Stimulated activated CD4-positive, alpha-beta T cell treated with anti-CD3 and anti-CD28 coated beads, Interleukin-12 subunit alpha, Interleukin-12 subunit beta, amount 100 ng/mL, for 24 hours (primary cell): ENCODE measurements around the gene DNM3.

Source experiments
- DNase-seq, 2 experiments: peaks; one replicate each; pipeline ENCODE4 v3.0.0-alpha.2; 2020; ENCODE audit warnings: low read depth in 2 of 2

The DNM3 gene

DNA sequence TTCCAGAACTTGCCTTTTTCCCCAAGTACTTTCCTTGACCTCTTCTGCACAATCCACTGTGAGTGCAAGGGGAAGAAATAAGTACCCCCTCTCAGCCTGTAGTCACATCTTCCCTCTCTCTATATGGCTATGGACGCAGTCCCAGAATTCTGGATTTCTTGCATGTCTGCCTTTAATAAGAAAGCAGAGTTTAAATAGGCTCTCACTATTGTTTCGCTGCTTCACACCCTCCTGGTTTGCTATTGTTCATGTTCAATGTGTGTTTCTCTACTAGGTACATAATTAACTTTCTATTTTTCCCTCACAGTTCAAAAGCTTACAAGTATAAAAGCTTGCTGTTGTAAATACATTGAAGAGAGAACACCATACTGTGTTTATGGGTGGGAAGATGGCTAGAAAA lies 397.7 kb downstream of the DNM3 start:
- no peak for DNase-seq

DNA sequence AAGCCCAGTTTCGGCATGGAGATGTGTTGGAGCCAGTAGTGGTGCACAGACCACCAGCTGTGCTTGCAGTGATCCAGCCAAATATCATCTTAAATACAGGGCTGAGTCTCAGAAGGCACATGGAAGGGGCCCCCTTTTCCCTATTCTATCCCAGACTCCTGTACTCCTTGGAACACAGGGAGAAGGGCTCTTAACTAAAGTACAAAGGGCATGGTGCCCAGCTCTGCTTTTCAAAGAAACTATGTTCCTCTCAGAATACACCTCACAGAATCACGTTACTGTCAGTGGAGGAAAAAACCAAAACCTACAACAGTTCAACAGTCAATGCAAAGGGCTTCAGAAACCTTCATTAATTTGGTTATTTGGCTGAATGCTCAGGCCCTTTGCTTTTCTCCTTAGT lies 398.6 kb downstream of the DNM3 start:
- DNase-seq: no peak

DNA sequence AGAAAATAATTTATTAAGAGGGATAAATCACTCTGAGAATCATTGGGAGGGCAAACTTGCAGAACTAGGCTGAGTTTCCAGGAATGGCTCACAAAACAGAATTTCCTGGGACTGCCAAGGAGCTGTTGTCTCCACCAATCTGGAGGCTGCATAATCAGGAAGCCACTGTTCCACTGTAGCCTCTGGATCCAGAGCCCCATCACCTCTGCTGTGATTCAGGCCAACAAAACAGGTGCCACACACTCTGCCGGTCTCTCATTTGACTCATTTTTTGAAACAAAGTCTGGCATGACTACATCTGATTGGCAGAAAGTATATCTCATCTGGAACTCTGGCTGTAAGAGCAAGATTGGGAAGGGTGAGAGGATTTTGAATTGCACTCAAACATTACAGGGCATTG lies 400.2 kb downstream of the DNM3 start:
- no peak for DNase-seq

DNA sequence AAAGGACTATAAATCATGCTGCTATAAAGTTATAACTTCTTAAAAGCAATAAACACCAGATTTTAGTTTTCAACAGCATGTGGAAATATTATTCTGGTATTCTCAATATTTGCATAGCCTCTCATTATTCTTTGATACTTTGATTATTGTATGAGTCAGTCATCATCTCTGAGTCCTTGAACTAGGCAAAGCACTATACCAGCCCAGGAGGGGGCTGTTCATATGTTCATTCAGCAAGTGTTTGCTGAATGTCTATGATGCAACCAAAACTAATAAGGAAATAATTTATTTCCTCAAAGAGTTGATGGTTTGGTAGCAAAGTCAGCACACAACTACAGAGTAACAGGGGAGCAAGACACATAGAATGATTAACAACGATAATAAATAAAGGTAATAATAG lies 403.6 kb downstream of the DNM3 start:
- no peak for DNase-seq

DNA sequence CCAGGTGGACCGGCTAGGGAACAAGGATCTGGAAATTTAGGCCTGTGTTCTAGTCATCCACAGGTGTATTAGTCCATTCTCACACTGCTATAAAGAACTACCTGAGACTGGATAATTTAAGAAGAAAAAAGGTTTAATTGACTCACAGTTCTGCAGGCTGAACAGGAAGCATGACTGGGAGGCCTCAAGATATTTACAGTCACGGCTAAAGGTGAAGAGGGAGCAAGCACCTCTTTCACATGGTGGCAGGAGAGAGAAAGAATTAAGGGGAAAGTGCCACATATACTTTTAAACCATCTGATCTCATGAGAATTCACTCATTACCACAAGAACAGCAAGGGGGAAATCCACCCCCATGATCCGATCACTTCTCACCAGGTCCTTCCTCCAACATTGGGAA lies 404.5 kb downstream of the DNM3 start:
- no peak for DNase-seq

DNA sequence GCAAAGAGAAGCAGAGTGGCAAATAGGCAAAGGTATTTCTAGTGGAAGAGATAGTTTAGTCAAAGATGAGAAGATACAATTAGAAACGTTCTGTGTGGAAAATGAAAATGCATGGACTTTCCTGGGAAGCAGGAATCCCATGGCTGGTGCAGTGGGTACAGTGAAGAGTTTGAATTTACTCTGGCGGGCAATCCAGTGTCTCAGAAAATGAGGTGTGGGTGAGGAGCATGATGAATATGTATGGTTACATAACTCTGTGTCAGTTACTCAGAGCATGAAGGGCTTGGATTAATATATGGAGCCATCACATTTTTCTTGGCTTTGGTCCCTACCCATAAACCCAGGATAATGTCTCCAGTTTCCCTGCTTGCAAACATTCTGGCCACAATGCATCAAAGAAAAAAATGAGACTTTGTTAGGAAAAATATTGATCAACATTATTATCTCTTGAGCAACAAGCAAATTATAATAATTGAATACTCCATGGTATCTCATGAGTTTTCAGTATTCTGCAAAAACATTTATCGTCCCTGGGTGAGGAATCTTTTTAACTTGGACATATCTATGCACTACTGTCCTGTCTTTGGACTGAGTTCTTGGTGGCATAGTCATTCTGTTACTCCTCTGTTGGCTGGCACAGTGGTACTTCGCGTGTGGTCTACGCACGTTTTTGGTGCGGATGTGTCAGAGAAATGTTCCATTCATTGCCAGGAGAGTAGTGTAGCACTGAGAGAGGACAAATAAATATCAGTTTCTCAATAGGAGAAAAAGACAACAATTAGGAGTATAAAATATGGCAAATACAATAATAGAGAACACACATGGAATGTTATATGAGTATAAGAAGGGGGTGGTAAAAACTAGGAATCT lies 405.5 kb downstream of the DNM3 start:
- no peak for DNase-seq

DNA sequence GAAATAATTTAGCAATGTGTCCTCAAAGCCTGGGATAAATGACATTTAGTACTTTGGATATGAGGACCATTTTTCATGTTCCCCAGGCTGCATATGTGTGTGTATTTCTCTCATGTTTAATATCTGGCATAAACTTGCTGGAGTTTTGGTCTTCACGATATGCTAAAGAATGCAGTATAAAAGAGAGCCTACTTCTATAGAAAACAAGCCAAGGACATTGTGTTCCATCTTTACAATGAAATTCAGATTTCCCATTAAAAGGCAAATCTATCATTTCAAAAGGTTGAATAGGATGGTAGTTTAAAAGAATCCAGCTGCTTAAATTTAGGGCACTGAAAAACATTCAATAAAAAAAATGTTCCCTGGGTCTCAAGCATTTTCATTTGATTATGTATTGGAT lies 410.2 kb downstream of the DNM3 start:
- no peak for DNase-seq

DNA sequence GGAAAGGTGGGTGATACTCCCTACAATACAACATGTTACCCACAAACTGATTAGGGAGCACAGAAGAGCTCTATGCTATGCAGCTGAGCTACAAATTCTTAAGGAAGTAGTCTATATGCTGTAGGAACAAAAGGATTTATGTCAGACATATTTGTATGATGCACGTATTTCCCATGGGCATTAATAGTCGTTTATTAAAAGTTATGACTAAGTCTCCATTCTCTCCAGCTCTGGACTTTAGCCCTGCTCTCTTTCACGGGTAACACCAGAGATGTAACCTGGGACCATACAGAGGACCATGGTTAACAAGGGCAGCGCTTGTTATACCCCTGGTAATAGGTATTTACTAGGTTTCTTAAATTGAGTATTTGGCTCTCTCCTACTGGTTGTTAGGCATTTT lies 411.0 kb downstream of the DNM3 start:
- no peak for DNase-seq

DNA sequence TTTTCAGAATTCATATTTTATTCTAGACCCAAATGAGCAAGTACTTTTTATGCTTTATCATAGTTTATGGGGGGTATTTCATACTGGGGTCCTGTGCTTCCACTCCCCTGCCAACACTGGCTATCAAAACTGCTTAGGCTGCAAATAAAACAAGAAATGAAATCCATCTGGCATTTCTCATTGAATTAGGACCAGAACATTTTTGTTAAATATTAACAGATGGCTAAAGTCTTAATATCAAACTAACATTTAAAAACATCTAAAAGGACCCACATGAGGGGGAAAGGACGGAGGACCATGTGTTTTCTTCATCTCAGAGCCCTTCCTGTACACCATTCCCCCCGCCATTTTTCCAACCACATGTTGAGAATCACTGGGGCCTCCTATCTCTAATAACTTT lies 411.7 kb downstream of the DNM3 start:
- DNase-seq: no peak

DNA sequence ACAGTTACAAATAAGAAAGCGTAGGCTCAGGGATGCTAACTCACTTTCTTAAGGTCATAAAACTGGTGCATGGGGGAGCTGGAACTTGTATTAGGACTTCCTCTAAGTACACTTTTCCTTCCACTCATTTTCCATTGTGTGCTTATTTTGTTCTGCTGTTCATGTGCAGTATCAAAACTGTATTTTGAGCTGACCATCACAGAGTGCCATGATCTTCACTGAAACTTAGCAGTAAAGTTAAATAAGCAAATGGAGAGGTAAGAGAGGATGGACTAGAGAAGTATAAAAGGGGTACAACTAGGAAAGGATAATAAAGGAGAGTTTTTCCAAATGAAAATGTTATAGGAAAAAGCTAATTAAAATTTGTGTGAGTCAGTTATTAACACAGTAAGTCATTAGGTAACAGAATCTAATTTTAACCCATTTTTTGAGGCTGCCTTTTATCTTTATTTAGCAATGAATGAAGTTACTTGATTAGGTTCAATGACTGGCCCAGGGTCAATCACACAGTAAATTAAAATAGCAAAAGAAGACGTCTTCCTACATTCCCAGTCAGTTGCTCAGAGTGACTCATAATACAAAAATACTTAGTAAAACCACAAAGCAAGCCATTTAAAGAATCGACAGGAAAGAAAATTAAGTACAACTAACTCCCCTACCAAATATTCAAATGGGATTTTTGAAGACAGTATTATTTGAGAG lies 413.4 kb downstream of the DNM3 start:
- DNase-seq: no peak

DNA sequence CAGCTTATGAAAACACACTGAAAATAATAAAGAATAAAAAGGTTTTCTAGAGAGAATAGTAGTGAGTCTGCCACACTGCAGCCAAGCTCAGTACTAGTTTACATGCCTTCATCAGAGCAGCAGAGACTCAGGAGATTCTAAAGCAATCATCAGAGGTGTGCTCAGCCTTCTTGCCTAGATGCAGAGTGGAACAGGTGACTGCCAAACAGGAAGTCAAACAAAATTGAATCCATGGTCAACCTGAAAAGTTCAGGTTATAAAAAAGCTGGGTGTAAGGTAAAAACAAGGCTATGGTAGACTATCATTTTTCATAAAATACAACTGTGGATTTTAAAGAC lies 413.9 kb downstream of the DNM3 start:
- no peak for DNase-seq

DNA sequence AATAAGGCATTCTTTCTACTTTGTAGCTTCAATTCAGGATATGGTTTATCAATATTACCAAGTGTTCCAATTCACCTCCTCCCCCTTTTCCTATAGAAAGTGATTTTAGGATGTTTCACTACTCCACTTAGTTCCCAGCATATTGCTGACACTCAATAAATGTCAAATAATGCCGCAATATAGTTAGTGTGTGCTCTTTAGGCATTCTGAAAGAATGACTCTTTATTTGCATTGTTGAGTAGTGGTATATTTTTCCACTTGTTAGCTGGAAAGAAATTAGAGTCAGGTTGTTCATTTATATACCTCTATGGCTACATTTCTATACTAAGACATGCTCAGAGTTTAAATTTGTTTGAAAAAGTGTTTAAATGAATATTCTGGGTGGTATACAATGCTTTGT lies 424.6 kb downstream of the DNM3 start:
- no peak for DNase-seq

DNA sequence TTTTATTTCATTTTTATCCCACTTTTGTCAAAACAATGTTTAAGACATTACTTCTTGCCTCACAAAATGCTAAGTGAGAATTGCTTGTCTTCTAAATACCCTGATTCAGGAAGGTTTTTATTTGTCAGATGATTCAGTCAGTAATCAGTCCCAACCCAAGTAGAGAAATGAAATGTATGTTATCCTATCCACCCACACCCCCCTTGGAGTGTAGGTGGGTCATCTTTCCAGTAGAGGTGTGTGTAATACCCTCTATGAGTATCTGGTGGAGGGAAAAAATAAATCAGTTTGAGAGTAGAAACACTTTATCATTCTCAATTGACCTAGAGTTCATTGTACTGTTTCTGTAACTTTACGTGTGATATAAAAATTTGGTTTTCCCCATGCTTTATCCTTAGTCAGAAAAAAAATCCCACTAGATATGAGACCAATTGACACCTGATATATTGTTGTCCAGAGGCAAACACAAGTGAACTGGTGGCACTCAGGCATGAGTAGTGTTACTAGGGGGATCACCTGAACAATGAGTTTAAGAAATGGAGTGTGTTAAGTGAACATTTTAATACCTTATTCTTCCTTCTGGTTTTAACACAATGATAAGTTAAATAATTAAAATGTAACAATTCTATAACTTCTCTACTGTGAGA lies 425.4 kb downstream of the DNM3 start:
- peak; percentile 6 to 30 for DNase-seq

DNA sequence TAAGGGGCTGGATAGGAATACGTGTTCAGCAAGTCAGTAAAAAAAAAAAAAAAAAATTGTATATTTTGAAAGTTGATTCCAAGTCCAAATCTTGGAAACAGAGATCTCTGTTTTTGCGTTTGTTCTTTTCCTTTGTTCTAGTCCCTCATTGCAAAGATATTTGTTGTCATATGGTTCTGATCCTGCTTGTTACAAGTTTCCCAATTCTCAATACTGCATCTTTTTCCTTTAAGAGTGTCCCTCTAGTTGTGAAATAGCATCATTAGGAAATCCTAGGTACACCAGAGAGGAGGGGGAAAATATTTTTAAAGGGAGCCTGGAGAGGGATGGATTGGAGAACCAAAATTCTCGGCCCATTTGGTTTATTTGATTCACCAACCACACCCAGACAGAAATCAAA lies 426.9 kb downstream of the DNM3 start:
- DNase-seq: no peak

DNA sequence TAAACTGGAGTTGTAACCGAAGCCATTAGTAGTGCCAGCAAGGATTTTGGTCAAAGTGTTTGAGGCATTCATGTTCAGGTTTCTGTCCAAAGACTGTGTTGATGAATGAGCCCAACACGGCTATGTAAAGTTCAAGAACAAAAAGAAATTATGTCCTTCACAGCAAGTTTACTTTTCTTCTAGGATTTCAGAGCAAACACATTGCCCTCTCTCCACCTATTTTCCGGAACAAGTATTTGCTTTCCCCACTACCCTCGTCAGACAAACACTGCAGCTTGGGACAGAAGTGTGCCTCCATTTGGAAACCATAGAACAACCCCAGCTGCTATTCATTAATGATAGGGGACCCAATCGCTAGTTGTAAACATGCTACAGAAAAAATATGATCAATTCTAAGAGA lies 427.8 kb downstream of the DNM3 start:
- DNase-seq: no peak

DNA sequence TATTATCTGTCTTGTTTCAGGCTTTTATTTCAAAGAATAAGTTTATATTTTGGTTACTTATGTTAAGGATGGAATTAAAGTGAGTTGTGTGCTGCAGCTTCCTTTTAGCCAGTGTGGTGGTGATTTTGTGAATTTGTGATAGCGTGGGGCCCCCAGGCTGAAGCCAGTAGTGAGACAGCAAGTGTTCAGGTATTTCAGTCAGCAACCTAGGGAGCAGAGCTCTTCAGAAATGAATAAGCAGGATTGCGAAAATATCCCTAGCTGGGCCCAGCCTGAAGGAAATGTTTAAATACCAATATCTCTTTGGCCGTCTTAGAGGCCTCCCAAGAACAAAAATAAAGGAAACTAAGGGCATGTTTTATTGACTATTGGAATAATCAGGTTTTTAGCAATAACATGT lies 428.3 kb downstream of the DNM3 start:
- no peak for DNase-seq

DNA sequence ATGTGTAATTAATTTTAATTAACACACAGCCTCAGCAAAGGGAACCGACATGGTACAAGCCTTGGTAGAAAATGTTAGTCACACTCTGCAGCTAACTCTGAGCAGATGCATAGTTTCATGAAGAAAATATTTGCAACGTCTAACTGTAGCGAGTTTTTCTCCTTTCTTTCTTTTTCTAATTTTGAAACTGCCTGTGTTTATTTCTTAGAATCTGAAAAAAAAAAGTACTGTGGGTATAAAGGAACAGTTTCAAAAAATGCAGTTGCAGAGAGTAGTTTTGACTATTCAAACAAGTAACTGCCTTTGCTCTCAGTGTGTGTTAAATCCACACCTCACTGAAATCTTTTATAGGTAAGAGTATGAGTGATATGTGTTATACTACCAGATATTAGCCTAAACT lies 429.3 kb downstream of the DNM3 start:
- DNase-seq: no peak

DNA sequence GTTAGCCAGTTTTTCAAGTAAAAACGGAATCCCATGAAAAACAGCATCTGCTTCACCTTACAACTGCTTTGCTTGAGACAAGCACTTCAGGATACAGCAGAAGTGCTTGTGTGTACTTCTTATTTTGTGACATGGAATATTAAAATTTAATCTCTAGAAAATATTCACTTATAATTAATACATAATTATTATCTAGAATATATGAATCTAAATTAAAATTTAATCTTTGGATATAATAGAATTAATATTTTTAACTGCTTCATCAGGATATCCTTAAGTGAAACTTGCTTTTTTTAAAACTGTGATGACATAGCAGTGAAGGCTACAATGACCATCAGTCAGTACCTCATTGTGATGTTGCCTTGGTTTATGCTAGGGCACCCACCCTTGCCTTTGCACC lies 430.8 kb downstream of the DNM3 start:
- DNase-seq: no peak

DNA sequence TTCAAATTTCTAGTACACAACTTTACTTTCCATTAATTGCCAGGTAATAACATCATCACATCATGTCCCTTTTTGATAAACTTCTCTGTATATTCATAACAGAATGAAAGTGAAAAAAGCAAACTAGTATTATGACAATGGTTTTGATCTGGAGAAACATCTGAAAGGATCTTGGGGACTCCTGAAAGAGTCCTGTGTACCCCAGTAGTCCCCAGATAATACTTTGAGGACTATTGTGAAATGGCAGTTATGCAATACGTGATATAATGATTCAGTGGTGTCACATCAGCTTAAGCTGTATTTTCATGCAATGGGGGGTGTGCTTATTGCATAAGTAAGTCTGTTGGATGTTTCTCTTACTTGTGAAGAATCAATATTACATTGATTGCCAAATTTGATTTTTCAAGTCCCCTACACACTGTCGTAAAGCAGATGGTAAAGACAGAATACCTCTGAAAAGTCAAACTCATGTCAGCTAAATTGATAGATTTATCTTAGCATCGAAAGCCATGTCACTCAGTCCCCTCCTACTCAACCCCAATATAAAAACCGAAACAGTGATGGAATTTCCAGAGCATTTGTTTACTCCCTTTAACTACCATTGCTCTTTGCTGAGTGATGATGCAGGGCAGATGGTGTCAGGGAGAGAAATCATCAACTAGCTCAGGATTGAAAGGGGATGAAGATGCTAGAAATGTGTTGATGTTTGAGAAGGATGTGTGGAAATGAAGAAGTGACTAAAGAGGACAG lies 432.5 kb downstream of the DNM3 start:
- DNase-seq: no peak

DNA sequence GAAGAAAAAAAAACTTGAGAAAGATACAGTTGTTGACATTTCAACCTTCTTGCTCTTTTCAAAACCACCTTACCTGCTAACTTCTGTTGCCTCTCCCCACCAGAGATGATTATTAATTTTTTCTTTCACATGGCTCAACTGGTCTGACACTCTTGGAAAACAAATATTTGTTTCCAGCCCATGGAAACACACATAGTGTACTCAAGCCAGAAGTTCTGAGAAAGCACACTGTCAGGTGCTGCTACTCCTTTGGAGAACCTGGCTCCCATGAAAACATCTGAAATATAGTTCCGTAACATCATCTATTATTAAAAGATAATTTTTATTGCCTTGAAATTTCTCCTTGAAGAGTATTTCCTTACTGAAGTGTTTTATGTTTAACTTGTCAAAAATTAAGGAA lies 434.2 kb downstream of the DNM3 start:
- no peak for DNase-seq

DNA sequence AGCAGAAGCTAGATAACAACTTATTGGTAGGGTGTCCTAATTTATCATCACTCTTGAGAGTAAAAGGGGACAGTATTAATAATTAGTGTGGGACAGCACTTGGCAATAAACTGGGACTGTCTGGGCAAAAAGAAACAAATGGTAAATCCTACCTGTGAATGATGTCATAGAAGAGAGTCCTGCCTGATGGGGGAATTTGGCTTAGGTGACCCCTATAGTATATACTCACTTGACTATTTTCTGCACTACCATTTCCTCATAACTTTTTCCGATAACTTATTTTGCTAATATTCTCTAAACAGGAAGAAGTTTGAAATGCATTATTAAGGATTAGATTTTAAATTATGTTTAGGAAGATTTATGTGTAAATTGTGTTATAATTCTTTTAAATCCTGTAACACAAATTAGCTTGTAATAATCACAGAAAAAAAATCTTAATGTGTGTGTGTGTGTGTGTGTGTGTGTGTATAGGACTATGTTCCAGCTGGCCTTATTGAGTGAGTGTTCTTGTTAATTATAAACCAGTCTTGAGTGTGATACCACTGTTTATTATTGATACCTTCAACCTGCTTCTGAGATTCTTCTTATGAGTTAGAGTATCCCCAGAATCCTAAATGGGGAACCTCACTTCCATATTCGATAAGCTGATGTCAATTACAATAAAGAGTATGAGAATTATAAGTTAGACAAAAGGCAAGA lies 435.0 kb downstream of the DNM3 start:
- DNase-seq: no peak

DNA sequence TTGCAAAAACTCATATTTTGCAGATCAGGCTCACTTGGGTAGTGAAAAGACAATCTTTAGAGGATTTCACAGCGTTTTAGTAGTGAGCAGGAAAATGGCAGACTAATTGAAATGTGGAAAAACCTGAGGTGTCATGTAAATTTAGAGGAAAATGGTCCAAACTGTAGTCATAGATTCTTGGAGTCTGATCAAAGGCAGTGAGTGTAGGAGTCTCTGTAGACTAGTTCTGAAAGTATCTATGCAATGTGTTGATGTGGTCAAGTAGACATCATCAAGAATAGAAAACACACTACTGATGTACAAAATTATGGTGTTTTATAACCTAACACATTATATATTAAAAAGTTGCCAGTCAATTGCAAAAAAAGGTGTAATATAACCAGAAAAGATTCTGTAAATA lies 436.0 kb downstream of the DNM3 start:
- no peak for DNase-seq
